GM23248 (cell line): ENCODE results near the gene RBM4B. TPM values are rescaled to one million over a fixed set of nuclear protein-coding genes. Genes with fewer than 3 reads are reported as not detected.
A peak's percentile ranks its signal among the peaks of the same experiment; 100 is the strongest.

ENCODE experiments used
- DNase-seq: peaks from one replicate; pipeline ENCODE4 v3.0.0-alpha.2; 2015
- H2AFZ ChIP-seq: fragments of 200-600 bp; sonication (generic); 2 replicates; pipeline ENCODE4 v1.6.1; 2016; ENCODE audit warnings: antibody characterized with exemption
- H3F3A ChIP-seq: fragments of 200-600 bp; sonication (generic); 2 replicates; pipeline ENCODE4 v1.6.1; 2016; ENCODE audit warnings: mild to moderate bottlenecking, antibody characterized with exemption, mixed run types; ENCODE audit not compliant: insufficient read depth
- H3K27ac ChIP-seq: fragments of 200-600 bp; sonication (generic); 2 replicates; pipeline ENCODE4 v1.5.1; 2016; ENCODE audit warnings: mild to moderate bottlenecking
- H3K27me3 ChIP-seq: fragments of 200-600 bp; sonication (generic); replicated peaks from 2 replicates; pipeline ENCODE4 v1.6.1; 2016; ENCODE audit warnings: mild to moderate bottlenecking; ENCODE audit not compliant: insufficient read depth
- H3K36me3 ChIP-seq: fragments of 200-600 bp; sonication (generic); 2 replicates; pipeline ENCODE4 v1.6.1; 2016; ENCODE audit warnings: low read depth, mild to moderate bottlenecking
- H3K4me1 ChIP-seq: fragments of 200-600 bp; sonication (generic); 2 replicates; pipeline ENCODE4 v1.6.1; 2016; ENCODE audit warnings: mild to moderate bottlenecking; ENCODE audit not compliant: insufficient read depth
- H3K4me2 ChIP-seq: fragments of 200-600 bp; sonication (generic); one replicate; pipeline ENCODE4 v1.6.1; 2016; ENCODE audit warnings: mild to moderate bottlenecking; ENCODE audit not compliant: unreplicated experiment
- H3K4me3 ChIP-seq: fragments of 200-600 bp; sonication (generic); 2 replicates; pipeline ENCODE4 v1.5.1; 2016; ENCODE audit warnings: mild to moderate bottlenecking
- H3K79me2 ChIP-seq: fragments of 200-600 bp; sonication (generic); 2 replicates; pipeline ENCODE4 v1.6.1; 2016; ENCODE audit warnings: mild to moderate bottlenecking; ENCODE audit not compliant: insufficient read depth
- H3K9ac ChIP-seq: fragments of 200-600 bp; sonication (generic); 2 replicates; pipeline ENCODE4 v1.6.1; 2016; ENCODE audit warnings: mild to moderate bottlenecking
- H3K9me2 ChIP-seq: fragments of 200-600 bp; sonication (generic); 2 replicates; pipeline ENCODE4 v1.6.1; 2016; ENCODE audit warnings: mixed run types, mild to moderate bottlenecking, moderate library complexity; ENCODE audit not compliant: insufficient read depth
- H3K9me3 ChIP-seq: fragments of 200-600 bp; sonication (generic); one replicate; pipeline ENCODE4 v1.6.1; 2017; ENCODE audit warnings: low read depth
- H4K20me1 ChIP-seq: fragments of 200-600 bp; sonication (generic); 2 replicates; pipeline ENCODE4 v1.6.0; 2016; ENCODE audit not compliant: insufficient read depth
- EZH2 ChIP-seq: fragments of 200-600 bp; sonication (generic); IDR thresholded peaks from 2 replicates; pipeline ENCODE4 v1.6.1; 2018; ENCODE audit warnings: antibody characterized with exemption, mild to moderate bottlenecking; ENCODE audit not compliant: insufficient read depth, poor library complexity, severe bottlenecking
- EZH2phosphoT487 ChIP-seq: fragments of 200-600 bp; sonication (generic); IDR thresholded peaks from 2 replicates; pipeline ENCODE4 v1.6.1; 2018; ENCODE audit warnings: antibody characterized with exemption, moderate library complexity, mild to moderate bottlenecking, low read depth; ENCODE audit not compliant: insufficient read depth
- WGBS, 2 experiments: methylation state at CpG; one replicate each; pipeline ENCODE4 v1.1.6; 2015 to 2017; ENCODE audit warnings: low lambda C conversion rate in 2 of 2, low coverage in 1 of 2; ENCODE audit errors: missing lambda C conversion rate in 2 of 2; 5-methylcytosine and 5-hydroxymethylcytosine counted together
- in situ Hi-C: fragments of 300-500 bp; cut with MboI; formaldehyde crosslinking; loops from 2 replicates; pipeline ENCODE4 v1.15.0; 2020
- polyA plus RNA-seq: library from polyadenylated mRNA; unstranded; fragments of >200 nt; fragmentation: Nextera tagmentation; extraction: Ambion mirVana; gene quantifications from 2 replicates; pipeline ENCODE4 v1.2.1, GENCODE V29; 2016
- total RNA-seq: library from RNA; depleted of rRNA; stranded (reverse); fragments of >200 nt; shearing (Covaris generic); gene quantifications from 2 replicates; pipeline ENCODE4 v1.2.3, GENCODE V29; 2014

The RBM4B gene
- total and polyA plus RNA-seq, 2 experiments from 2014 or later = 18.5 to 23.4 TPM

DNA sequence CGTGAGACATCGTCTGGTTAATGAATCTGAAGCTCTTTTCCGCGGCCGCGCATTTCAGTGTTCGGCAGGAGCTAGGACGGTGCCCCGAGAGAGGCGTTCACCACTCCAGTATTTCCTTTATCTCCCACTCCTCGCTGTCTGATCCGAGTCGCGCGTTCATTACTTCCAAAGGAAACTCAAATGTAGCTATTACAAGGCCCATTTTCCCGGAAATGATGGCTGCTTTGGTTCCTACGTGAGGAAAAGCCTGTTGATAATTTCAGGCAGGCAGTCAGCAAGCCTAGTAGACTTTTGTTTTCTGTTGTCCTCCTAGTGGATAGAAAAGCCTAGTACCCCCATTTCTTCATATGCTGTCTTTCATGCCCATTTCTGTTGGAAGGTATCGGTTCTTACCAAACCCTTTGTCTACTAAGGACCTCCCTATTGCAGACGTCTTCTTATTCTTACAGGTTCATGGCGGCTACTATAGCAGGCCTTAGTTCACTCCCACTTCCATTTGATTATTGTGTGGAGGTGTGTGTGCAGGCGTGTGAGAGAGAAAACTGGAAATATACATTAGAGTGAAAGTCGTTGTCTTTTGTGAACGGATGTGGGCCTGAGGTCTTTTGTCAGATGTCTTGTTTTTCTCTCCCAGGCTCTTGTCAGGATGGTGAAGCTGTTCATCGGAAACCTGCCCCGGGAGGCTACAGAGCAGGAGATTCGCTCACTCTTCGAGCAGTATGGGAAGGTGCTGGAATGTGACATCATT, 38.4 kb downstream of the RBM4B start:
- WGBS, 2 experiments = 2 to 3% methylated on average over 27 of the region's 27 CpGs
- Histone ChIP-seq H3K79me2 (peaks cover 96% of the 10 kb centered on the region), H3K9me3 (no peaks in the 10 kb centered on the region), H3K36me3 (peaks cover 36% of the 10 kb centered on the region), H3K9me2 (no peaks in the 10 kb centered on the region), H3K4me2 (peak overlapping the region; percentile 100), H3F3A (peaks cover 62% of the 10 kb centered on the region), H3K4me3 (peak overlapping the region; percentile 87), H2AFZ (peak overlapping the region; percentile 15; the same call in 1 of the 2 replicates), H3K9ac (peak overlapping the region; percentile 94), H3K27me3 (no peaks in the 10 kb centered on the region), H3K4me1 (peaks cover 44% of the 10 kb centered on the region), H3K27ac (peak overlapping the region; percentile 88), H4K20me1 (peaks cover 41% of the 10 kb centered on the region)
- TF ChIP-seq EZH2 (no peak), EZH2phosphoT487 (no peak)
- peak; percentile 80 for DNase-seq
- in situ Hi-C loops = no loop called here

DNA sequence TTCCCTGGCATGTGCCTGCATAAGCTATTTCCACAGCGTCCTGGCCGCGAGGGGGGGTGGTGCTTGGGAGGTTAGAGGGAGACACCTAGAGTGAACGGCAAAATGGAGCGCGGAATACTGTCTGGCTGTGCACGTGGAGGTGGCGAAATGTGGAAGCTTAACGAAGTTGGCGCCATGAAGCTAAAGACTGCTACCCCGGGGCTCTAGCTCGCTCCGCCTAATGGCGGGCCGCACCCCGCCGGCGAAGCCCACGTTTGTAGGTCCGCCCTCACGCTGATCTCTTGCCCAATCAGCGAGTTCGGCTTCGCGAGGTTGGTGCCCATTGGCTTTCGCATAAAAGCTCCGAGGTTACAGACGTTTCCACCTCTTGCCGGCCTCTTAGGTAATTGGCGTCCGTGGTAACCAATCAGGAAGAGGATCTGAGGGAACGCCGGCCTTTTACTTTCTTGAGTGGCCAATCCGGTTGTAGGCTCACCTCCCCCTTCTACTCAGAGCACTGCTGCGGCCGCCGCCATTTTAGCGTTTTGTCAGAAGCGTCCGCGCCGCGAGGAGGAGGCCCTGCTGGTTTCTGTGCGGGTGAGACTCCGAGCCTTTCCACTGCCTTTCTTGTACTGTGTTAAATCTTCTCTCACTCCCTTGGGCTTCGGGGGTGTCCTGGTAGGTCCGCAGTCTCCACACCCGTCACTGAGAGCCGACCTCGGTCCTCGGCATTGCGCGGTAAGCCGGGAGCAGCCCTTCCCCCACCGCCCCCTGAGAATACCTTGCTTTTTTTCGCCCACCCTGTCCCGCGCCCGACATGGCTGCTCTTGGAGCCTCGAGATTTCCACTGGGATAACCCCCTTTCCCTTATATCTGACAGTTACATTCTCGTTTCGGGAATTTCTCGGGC, 39.3 kb downstream of the RBM4B start, which contains the start of gene RBM4:
Gene RBM4, plus strand, starts transcription at position 527 of the 889 bp plus-strand sequence. CDS start 1,009 bp downstream, outside the sequence.
- Histone ChIP-seq H3K9me3 (no peaks in the 10 kb centered on the region), H3K4me1 (peaks cover 44% of the 10 kb centered on the region), H4K20me1 (peaks cover 41% of the 10 kb centered on the region), H3K9me2 (no peaks in the 10 kb centered on the region), H3K4me3 (peak within 1 kb of the TSS; percentile 87), H3K27me3 (no peaks in the 10 kb centered on the region), H3F3A (peaks cover 64% of the 10 kb centered on the region), H3K27ac (peak within 1 kb of the TSS; percentile 88), H3K9ac (peak within 1 kb of the TSS; percentile 94), H3K79me2 (peaks cover 96% of the 10 kb centered on the region), H3K36me3 (peaks cover 27% of the 10 kb centered on the region), H2AFZ (peak within 1 kb of the TSS; percentile 64), H3K4me2 (peak within 1 kb of the TSS; percentile 100)
- DNase-seq = peak; percentile 100
- in situ Hi-C loops = no loop called here
- WGBS, 2 experiments = 1 to 2% methylated on average over 63 of the region's 63 CpGs
- no peak for TF ChIP-seq EZH2phosphoT487
- TF ChIP-seq EZH2 = no peak

DNA sequence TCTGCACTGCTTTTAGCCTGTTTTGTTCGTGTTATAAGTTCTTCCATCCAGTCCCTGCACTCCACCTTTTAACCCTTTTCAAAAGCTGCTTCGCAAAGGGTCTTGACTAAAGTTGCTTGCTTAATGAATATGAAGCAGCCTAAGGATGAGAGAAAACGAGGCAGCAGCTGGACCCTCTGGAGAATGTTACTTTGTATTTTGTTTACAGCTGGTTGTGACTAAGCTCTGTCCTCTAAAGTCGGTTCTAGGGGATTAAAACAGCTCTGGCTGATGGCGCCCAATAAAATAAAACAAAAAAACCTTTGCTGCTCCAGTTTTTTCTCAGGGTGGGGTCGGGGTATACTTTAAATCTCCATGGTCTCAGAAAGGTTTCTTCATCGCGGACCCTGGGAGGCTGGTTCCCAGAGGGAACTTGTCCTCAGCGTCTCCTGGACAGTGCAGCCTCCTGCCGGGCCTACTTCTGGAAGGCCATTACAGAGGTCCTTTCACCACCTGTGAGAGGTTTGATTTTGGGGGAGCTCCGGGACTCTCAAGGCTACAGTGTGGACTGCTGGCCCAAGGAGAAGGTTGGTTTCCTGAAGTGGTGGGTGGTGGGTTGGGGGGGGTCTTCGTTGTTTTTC, 40.0 kb downstream of the RBM4B start:
- Histone ChIP-seq H3K4me2 (peak overlapping the region; percentile 73), H3K9ac (peak overlapping the region; percentile 78), H3K9me3 (no peaks in the 10 kb centered on the region), H2AFZ (peak overlapping the region; percentile 64), H3K4me3 (peak overlapping the region; percentile 67), H3K27ac (peak overlapping the region; percentile 82), H3K27me3 (no peaks in the 10 kb centered on the region), H3K4me1 (peaks cover 40% of the 10 kb centered on the region), H3K36me3 (peaks cover 24% of the 10 kb centered on the region), H3K79me2 (peaks cover 96% of the 10 kb centered on the region), H3K9me2 (no peaks in the 10 kb centered on the region), H3F3A (peaks cover 64% of the 10 kb centered on the region), H4K20me1 (peaks cover 33% of the 10 kb centered on the region)
- TF ChIP-seq EZH2 = no peak
- no peak for TF ChIP-seq EZH2phosphoT487
- in situ Hi-C loops = no loop called here
- DNase-seq = peak; percentile 47
- 33% methylated on average over 12 of the region's 12 CpGs for WGBS, 2 experiments

DNA sequence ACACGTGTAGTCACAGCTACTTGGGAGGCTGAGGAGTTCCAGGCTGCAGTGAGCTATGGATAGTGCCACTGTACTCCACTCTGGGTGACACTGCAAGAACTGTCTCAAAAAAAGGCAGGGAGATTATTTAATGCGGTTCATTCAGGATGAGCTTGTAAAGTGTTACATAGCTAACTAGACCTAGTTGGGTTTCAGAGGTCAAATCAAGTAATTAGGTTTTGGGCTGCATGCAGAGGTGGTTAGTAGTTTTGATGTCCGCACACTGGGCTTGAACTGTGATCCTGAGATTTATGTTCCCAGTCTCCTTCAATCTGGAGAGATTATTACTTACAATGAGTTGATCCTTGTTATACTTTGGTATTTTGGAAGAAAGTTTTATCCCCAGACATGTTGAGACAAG, 41.3 kb downstream of the RBM4B start:
- H2AFZ ChIP-seq = no peak overlapping the region
- H3K9me2 ChIP-seq = no peaks in the 10 kb centered on the region
- no peaks in the 10 kb centered on the region for H3K27me3 ChIP-seq
- peak overlapping the region; percentile 82 for H3K27ac ChIP-seq
- WGBS, 2 experiments = 81 to 82% methylated on average over 3 of the region's 3 CpGs
- peaks cover 16% of the 10 kb centered on the region; the same call in 1 of the 2 replicates for H3K36me3 ChIP-seq
- no peak overlapping the region for H3K4me2 ChIP-seq
- DNase-seq = no peak
- peaks cover 27% of the 10 kb centered on the region for H4K20me1 ChIP-seq
- peaks cover 62% of the 10 kb centered on the region for H3F3A ChIP-seq
- in situ Hi-C loops = no loop called here
- TF ChIP-seq EZH2phosphoT487 (no peak), EZH2 (no peak)
- peaks cover 96% of the 10 kb centered on the region for H3K79me2 ChIP-seq
- H3K4me3 ChIP-seq = no peak overlapping the region
- peaks cover 28% of the 10 kb centered on the region for H3K4me1 ChIP-seq
- H3K9me3 ChIP-seq = no peaks in the 10 kb centered on the region
- no peak overlapping the region for H3K9ac ChIP-seq
